ENCODE measurements around the gene ADAMTSL1.

ADAMTSL1 gene

DNA sequence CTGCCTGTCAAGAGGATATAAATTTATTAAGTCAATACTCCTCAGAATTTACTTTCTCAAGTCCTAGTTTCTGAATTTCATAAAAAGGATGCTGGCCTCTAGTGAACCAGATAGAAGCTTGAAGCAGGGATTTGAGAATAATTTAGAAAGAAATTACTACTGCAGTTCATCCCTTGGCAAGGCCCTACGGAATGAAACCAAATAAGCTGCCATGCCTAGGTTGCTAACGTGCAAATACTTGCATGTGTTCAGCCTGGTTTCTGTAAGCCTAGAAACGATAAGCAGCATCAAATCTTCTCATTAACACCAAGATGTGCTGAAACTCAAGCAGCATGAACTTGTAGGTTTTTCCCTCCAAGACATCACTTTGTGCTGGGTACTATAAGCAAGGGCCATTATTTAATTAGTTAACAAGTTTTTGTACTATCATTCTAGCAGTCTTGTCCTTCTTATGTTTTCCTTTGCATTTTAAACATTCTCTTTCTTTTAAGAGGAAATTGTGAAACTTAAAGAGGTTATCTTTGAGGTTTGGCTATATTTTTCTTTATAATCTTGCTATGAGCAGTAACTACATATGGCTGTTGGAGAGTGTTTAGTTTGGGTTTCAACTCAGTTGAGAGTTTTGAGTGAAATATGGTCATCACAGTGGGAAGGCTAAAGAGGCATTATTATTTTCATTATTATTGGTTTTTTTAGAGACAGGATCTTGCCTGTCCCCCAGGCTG lies 71.8 kb downstream of the ADAMTSL1 start:
- peaks cover 11% of the 10 kb centered on the region for H3K4me1 ChIP-seq
- no peak overlapping the region for H3K27ac ChIP-seq
- H3K27me3 ChIP-seq = no peaks in the 10 kb centered on the region

DNA sequence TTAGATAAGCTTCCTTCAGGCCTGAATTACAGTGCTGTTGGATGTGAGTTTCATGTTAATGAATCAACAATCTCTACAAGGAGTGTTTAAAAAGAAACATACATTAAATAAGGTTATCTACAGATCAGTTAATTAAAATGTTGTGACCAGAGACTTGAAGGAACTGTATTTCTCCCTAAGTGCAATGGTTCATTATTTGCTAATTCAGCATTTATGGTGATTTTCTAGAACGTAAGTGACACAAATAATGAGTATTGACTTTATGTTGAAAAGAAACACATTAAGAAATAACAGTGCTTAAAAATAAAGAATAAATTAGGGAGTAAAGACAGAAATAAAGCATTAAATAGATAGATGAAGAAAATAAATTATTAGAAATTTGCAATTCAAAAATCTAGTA lies 74.5 kb downstream of the ADAMTSL1 start:
- TF ChIP-seq Cebpa-rat (IDR thresholded peaks at IDR 0.05) = no peak
- H3K36me3 ChIP-seq = no peaks in the 10 kb centered on the region
- H3K9me3 ChIP-seq = no peaks in the 10 kb centered on the region
- H3K4me2 ChIP-seq = no peak overlapping the region
- H3K9ac ChIP-seq = no peak overlapping the region
- no peaks in the 10 kb centered on the region for H3K27me3 ChIP-seq
- no peaks in the 10 kb centered on the region for H4K20me1 ChIP-seq
- peaks cover 5% of the 10 kb centered on the region for H3K4me1 ChIP-seq
- no peak overlapping the region for H3K4me3 ChIP-seq
- H3K27ac ChIP-seq = no peak overlapping the region

More for the DNA sequence above, 71.8 kb downstream of the ADAMTSL1 start:
- H3K4me2 ChIP-seq = no peak overlapping the region
- no peak overlapping the region for H3K4me3 ChIP-seq
- no peak overlapping the region for H3K9ac ChIP-seq
- no peak for TF ChIP-seq Cebpa-rat (IDR thresholded peaks at IDR 0.05)
- no peaks in the 10 kb centered on the region for H3K9me3 ChIP-seq
- no peaks in the 10 kb centered on the region for H3K36me3 ChIP-seq
- no peaks in the 10 kb centered on the region for H4K20me1 ChIP-seq

DNA sequence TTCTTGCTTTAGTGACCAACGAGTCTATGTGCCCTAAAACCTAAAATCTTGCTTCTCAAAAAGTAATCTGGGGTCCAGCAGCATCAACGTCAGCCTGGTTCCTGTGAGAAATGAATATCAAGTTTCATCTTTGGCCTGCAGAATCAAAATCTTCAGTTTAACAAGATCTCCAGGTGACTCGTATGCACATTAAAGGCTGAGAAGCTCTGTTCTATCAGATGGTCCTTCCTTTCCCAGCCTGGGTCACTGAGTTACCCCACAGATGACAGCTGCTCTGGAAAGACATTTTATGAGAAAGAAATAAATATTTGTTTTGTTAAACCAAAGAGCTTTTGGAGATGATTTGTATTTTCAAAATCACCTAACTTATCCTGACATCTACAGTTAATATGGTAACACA lies 75.8 kb downstream of the ADAMTSL1 start:
- no peak overlapping the region for H3K27ac ChIP-seq
- TF ChIP-seq Cebpa-rat (IDR thresholded peaks at IDR 0.05) = no peak
- H3K36me3 ChIP-seq = no peaks in the 10 kb centered on the region
- H3K9me3 ChIP-seq = no peaks in the 10 kb centered on the region
- no peaks in the 10 kb centered on the region for H4K20me1 ChIP-seq
- no peak overlapping the region for H3K9ac ChIP-seq
- H3K27me3 ChIP-seq = no peaks in the 10 kb centered on the region
- no peak overlapping the region for H3K4me3 ChIP-seq
- H3K4me1 ChIP-seq = no peaks in the 10 kb centered on the region
- no peak overlapping the region for H3K4me2 ChIP-seq

DNA sequence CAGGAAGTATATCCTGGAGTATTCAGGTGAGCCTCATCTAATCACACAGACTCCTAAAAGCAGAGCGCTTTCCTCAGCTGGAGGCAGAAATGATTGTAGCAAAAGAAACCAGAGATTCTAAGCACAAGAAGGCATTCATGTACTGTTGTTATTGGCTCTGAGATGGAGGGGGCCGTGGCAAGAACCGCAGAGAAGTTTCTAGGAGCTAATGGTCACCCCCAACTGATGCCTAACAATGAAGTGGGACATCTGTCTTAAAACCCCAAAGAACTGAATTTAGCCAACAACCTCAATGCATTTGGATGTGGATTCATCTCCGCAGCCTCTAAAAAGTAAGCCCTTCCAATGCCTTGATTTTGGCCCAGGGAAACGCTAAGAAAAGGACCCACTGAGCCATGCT lies 76.3 kb downstream of the ADAMTSL1 start:
- no peak overlapping the region for H3K4me2 ChIP-seq
- H4K20me1 ChIP-seq = no peaks in the 10 kb centered on the region
- no peaks in the 10 kb centered on the region for H3K9me3 ChIP-seq
- H3K27me3 ChIP-seq = no peaks in the 10 kb centered on the region
- no peak overlapping the region for H3K4me3 ChIP-seq
- no peaks in the 10 kb centered on the region for H3K36me3 ChIP-seq
- H3K4me1 ChIP-seq = no peaks in the 10 kb centered on the region
- TF ChIP-seq Cebpa-rat (IDR thresholded peaks at IDR 0.05) = no peak
- H3K9ac ChIP-seq = no peak overlapping the region
- H3K27ac ChIP-seq = no peak overlapping the region

DNA sequence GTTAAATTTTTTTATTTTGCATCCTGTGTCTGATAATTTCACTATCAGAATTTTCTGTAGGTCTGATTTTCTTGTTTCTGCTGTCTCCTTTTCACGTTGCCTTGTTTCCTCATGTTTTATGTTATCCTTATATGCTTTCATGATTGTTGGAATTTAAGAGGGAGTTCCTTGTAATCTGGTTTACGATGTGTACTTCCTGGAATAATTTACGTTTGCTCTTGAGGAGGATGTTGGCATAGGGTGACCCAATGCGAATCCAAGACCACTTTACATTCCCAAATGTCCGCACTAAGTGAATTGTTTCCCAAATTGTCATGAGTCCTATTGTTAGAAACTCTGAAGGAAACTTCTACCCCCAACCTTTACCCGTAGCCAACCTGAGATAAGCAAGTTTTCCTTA lies 80.3 kb downstream of the ADAMTSL1 start:
- H3K36me3 ChIP-seq = no peaks in the 10 kb centered on the region
- no peaks in the 10 kb centered on the region; the same call in 1 of the 2 replicates for H3K9me3 ChIP-seq
- H4K20me1 ChIP-seq = no peaks in the 10 kb centered on the region
- no peak for TF ChIP-seq Cebpa-rat (IDR thresholded peaks at IDR 0.05)
- no peaks in the 10 kb centered on the region for H3K4me1 ChIP-seq
- no peak overlapping the region for H3K27ac ChIP-seq
- no peaks in the 10 kb centered on the region for H3K27me3 ChIP-seq
- no peak overlapping the region for H3K9ac ChIP-seq
- no peak overlapping the region for H3K4me2 ChIP-seq
- H3K4me3 ChIP-seq = no peak overlapping the region

DNA sequence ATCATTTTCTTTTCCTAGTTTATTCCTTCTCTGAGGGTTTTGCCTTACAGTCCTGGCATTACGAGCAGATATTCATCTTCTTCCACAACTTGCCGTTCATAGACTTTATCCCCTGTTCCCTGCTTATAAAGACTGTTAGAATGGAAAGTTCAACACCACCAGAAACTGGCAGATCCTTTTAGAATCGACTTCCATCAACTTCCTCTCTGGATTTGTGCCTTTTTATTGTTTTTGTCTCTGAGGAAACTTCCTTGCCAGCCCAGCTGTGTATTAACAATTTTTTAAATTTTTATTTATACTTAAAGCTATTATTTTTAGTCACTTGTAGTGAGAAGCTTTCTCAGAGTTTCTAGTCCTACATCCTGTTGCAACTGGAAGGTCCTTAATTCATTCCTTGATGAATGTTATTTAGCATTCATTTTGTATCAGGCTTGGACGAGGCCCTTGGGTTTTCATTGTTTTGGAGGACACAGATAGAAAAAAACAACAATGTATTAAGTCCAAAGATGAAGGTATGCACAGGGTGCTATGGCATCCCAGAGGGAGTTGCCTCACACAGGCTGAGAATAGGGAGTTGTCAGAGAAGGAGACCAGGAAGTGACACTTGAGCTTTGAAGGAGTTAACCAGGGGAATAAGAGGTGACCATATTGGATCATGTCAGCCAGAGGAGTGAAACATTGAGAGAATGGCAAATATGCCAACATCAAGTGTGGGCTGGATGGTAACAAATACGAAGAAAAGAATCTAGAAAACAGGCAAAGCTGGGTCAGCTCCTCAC lies 81.3 kb downstream of the ADAMTSL1 start:
- H3K27ac ChIP-seq = no peak overlapping the region
- no peak overlapping the region for H3K9ac ChIP-seq
- TF ChIP-seq Cebpa-rat (IDR thresholded peaks at IDR 0.05) = no peak
- H3K27me3 ChIP-seq = no peaks in the 10 kb centered on the region
- no peaks in the 10 kb centered on the region for H4K20me1 ChIP-seq
- H3K4me3 ChIP-seq = no peak overlapping the region
- no peaks in the 10 kb centered on the region for H3K4me1 ChIP-seq
- no peaks in the 10 kb centered on the region; the same call in 1 of the 2 replicates for H3K9me3 ChIP-seq
- H3K4me2 ChIP-seq = no peak overlapping the region
- no peaks in the 10 kb centered on the region for H3K36me3 ChIP-seq

DNA sequence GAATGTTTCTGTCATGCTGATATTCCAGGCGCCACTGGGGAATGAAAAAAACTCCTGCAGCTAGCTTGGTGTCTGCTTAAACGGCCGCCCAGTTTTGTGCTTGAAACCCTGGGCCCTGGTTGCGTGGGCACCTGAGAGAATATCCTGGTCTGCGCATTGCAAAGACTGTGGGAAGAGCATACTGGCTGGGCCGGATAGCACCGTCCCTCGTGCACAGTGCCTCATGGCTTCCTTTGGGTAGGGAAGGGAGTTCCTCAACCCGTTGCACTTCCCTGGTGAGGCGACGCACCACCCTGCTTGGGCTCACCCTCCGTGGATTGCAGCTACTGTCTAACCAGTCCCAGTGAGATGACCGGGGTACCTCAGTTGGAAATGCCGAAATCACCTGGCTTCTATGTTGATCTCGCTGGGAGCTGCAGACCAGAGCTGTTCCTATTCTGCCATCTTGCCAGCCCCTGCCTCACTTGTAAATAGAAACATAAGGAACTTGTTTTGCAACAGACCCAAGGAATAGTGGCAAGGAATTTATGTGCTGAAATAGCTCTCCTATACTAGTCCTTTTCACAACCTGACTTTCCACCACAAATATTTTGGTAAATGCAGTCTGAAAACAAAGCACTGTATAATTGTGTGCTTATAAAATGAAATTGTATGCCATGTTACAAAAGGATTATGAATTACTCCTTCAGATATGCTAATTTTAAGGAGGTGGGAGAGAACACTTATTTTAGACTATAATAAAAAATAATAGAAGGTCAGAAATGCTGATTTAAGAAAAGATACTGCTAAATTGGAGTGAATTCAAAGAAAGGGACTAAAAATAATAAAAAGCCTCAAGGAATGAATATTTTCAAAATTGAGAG lies 90.3 kb downstream of the ADAMTSL1 start:
- no peak overlapping the region for H3K4me3 ChIP-seq
- TF ChIP-seq Cebpa-rat (IDR thresholded peaks at IDR 0.05) = no peak
- no peaks in the 10 kb centered on the region for H4K20me1 ChIP-seq
- no peak overlapping the region for H3K9ac ChIP-seq
- H3K9me3 ChIP-seq = no peaks in the 10 kb centered on the region; the same call in 1 of the 2 replicates
- H3K4me1 ChIP-seq = no peaks in the 10 kb centered on the region
- H3K27me3 ChIP-seq = no peaks in the 10 kb centered on the region
- H3K4me2 ChIP-seq = no peak overlapping the region
- H3K36me3 ChIP-seq = no peaks in the 10 kb centered on the region
- no peak overlapping the region for H3K27ac ChIP-seq

DNA sequence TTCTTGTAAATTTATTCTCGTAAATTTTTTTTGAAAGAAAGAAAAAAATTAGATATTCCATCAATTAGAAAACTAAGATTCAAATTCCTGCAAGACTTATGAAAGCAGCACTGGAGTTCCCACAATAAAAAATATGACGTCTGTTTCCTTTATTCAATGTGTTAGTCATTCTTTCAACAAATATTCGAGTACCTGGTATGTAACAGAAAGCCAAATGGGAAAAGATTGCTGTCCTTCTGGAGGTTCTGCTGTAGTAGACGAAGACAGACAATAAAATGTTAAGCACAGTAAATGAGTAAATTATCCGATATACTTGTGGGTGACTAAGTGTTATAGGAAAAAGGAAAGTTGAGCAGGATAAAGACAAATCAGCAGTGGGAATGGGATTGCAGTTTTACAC lies 92.2 kb downstream of the ADAMTSL1 start:
- H4K20me1 ChIP-seq = no peaks in the 10 kb centered on the region
- no peaks in the 10 kb centered on the region for H3K36me3 ChIP-seq
- H3K9ac ChIP-seq = no peak overlapping the region
- no peak overlapping the region for H3K4me2 ChIP-seq
- H3K4me3 ChIP-seq = no peak overlapping the region
- no peaks in the 10 kb centered on the region for H3K27me3 ChIP-seq
- no peaks in the 10 kb centered on the region for H3K9me3 ChIP-seq
- no peaks in the 10 kb centered on the region for H3K4me1 ChIP-seq
- no peak for TF ChIP-seq Cebpa-rat (IDR thresholded peaks at IDR 0.05)
- H3K27ac ChIP-seq = no peak overlapping the region

DNA sequence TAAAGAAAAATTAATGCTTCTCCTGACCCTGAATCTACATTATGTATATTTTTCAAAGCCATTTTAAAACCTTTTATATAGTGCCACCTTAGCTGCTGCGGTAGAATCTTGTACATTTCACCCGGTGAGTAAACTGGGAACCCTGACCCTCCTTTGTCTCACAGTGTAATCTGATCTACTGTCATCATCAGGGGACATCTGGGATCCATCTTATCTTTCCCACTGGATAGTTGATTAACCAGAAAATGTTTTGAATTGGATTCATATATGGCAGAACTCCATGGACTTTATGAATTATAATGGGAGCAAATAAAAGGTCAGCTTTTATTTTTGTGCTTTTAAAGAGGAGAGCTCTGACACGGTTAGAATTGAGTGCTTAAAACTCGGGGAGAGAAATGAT lies 95.0 kb downstream of the ADAMTSL1 start:
- Histone ChIP-seq H3K4me2 (no peak overlapping the region), H3K9ac (no peak overlapping the region), H3K4me1 (no peaks in the 10 kb centered on the region), H4K20me1 (no peaks in the 10 kb centered on the region), H3K9me3 (no peaks in the 10 kb centered on the region), H3K36me3 (no peaks in the 10 kb centered on the region), H3K27me3 (no peaks in the 10 kb centered on the region), H3K27ac (no peak overlapping the region), H3K4me3 (no peak overlapping the region)
- no peak for TF ChIP-seq Cebpa-rat (IDR thresholded peaks at IDR 0.05)

Data from BLaER1 (cell line).